GM21825 (cell line): ENCODE results near the gene IVD.
A peak's percentile ranks its signal among the peaks of the same experiment; 100 is the strongest.

Experiments used
- ATAC-seq: cut with Tn5 transposase; IDR thresholded peaks from one replicate; pipeline ENCODE4 v1.9.1; 2021; ENCODE audit warnings: mild to moderate bottlenecking, moderate library complexity; ENCODE audit not compliant: unreplicated experiment

IVD gene

GRCh38 chr15:40405501-40406381 lies at the start of gene IVD:
Gene IVD (plus strand): TSS chr15:40405795. CDS start chr15:40405828, 33 bp downstream.
- ATAC-seq = peak; percentile 85

- ATAC-seq = no peak
Measured at GRCh38 chr15:40355976-40356585, 49.5 kb upstream of the IVD start.

- no peak for ATAC-seq
Measured at GRCh38 chr15:40357246-40357645, 48.3 kb upstream of the IVD start.

- peak; percentile 74 for ATAC-seq
Measured at GRCh38 chr15:40357723-40358470, 47.7 kb upstream of the IVD start, which contains the start of gene DISP2. Gene DISP2 (plus strand): TSS chr15:40358219. CDS start chr15:40358322, 103 bp downstream.

- peak; percentile 30 for ATAC-seq
Measured at GRCh38 chr15:40358471-40359353, 46.9 kb upstream of the IVD start.

GRCh38 chr15:40360015-40360414 lies 45.6 kb upstream of the IVD start:
- no peak for ATAC-seq

GRCh38 chr15:40361640-40362039 lies 44.0 kb upstream of the IVD start:
- ATAC-seq = no peak

- ATAC-seq = no peak
Measured at GRCh38 chr15:40363611-40364010, 42.0 kb upstream of the IVD start.

- no peak for ATAC-seq
Measured at GRCh38 chr15:40364251-40364650, 41.3 kb upstream of the IVD start.

GRCh38 chr15:40365016-40365415 lies 40.6 kb upstream of the IVD start:
- no peak for ATAC-seq

GRCh38 chr15:40365624-40366456 lies 39.8 kb upstream of the IVD start:
- no peak for ATAC-seq

- ATAC-seq = no peak
Measured at GRCh38 chr15:40366457-40367370, 38.9 kb upstream of the IVD start.

GRCh38 chr15:40367371-40367685 lies 38.3 kb upstream of the IVD start:
- no peak for ATAC-seq

GRCh38 chr15:40367686-40368611 lies 37.6 kb upstream of the IVD start:
- peak; percentile 81 for ATAC-seq

- ATAC-seq = no peak
Measured at GRCh38 chr15:40368719-40369473, 36.7 kb upstream of the IVD start.

GRCh38 chr15:40369474-40369869 lies 36.1 kb upstream of the IVD start:
- no peak for ATAC-seq

GRCh38 chr15:40369971-40370370 lies 35.6 kb upstream of the IVD start:
- ATAC-seq = no peak
